Left lobe of liver (tissue), 2 donors: ENCODE measurements around the gene ACTRT2. TPM values are rescaled to one million over a fixed set of nuclear protein-coding genes. Genes with fewer than 3 reads are reported as not detected.

Source experiments
- ATAC-seq: fragments of 200-7000 bp; cut with Tn5 transposase; one replicate; pipeline ENCODE4 v1.9.1; 2020; ENCODE audit warnings: mild to moderate bottlenecking, moderate library complexity
- DNase-seq: peaks from one replicate; pipeline ENCODE4 v3.0.0-alpha.2; 2020; ENCODE audit warnings: low spot score
- total RNA-seq: library from RNA; stranded (reverse); gene quantifications from one replicate; pipeline ENCODE4 v1.2.1, GENCODE V29; 2021
- donor health status: DM: no; HTN: no; CAD: no; lungs with moderate emphysema.
- donor health status: DM: no; HTN: yes; CAD: no.

ACTRT2 gene
- total RNA-seq, 1 donor from 2014 or later, result not detected

- DNase-seq, result no peak
- no peak for ATAC-seq
Measured at GRCh38 chr1:3015744-3016143, 5.5 kb upstream of the ACTRT2 start.

DNA sequence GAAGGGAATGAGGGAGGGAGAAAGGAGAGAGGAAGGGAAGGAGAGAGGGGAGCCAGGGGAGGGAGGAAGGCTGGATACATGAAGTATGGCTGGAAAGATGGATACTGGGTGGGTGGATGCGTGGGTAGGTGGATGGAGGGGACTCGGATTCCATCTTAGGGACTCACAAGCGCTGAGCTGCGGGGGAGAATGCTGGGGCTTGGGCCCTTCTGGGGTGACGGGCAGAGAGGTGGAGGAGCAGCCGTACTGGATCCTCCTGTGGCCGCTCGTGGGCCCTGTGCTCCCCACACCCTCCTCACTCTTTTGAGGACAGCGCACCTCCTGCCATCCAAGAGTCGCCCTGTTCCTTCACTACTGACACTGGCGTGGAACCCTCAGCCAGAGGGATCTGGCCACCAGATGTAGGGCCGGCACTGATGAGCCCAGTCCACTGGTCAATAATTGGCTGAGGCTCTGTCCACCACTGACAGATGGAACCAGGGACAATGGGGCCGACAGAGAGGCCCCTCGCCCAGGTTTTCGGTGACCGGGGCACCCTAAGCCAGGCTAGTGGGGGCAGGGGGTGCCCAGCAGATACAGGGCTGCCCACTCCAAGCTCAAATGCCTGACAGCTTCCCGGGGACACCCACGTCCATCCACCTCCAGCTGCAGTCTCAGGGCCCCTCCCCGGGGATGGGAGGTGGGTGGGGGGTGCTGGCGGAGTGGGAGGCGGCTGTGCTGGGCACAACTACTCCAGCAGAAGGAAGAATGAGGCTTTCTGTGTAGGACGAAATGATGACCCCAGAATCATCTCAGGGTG lies 4.4 kb upstream of the ACTRT2 start:
- DNase-seq, result no peak
- no peak for ATAC-seq

GRCh38 chr1:3017440-3018050 lies 3.7 kb upstream of the ACTRT2 start:
- DNase-seq, result peak; percentile 21
- ATAC-seq, result no peak

- DNase-seq, result no peak
Measured at GRCh38 chr1:3018051-3018471, 3.2 kb upstream of the ACTRT2 start.

DNA sequence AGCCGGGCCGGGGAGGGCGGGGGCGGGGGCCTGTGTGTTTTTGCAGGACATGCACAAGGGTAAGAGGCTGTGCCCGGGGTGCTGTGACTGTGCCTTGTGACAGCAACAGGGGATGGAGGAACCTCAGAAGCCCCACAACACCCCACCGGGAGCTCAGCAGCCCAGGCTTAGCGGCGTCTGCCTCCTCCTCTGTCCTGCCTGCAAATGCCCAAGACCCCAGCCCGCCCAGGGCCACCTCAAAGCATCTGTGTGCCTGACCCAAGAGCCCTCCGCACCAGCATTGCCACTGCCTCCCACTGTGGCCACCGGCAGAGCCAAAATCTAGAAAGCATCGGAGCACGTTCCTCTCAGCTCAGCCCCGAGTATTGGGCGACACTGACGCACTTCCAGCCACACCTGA lies 2.7 kb upstream of the ACTRT2 start:
- DNase-seq (no peak), ATAC-seq (no peak)

More at GRCh38 chr1:3018051-3018471, 3.2 kb upstream of the ACTRT2 start:
- ATAC-seq, result no peak

GRCh38 chr1:3019007-3019515 lies 2.2 kb upstream of the ACTRT2 start:
- ATAC-seq (peak; percentile 34), DNase-seq (no peak)

DNA sequence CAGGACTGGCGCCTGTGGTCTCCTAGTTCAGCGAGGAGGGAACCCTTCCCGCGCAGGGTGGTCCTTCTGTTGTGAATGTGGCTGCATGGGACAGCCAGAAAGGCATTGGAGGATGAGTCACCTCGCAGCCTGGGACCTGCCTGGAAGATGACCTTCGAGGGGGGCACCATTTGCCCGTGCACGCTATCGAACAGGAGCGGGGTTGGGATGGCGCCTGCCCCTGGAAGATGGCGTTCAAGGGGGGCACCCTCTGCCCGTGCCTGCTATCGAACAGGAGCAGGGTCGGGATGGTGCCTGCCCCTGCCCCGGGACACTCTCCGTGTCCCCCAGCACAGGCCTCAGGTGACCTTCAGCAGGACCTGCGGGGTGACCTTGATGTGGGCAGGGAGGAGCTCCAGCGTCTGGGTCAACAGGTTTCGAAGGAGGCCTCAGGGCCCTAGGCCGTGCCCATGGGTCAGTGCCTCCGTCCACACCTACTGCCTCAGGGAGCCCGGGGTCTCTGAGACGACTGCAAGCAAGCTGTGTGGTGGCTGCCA lies 1.7 kb upstream of the ACTRT2 start:
- no peak for ATAC-seq

GRCh38 chr1:3020263-3020909 lies 881 bp upstream of the ACTRT2 start:
- no peak for DNase-seq
- ATAC-seq, result no peak

More for the DNA sequence above, 1.7 kb upstream of the ACTRT2 start:
- DNase-seq, result no peak

GRCh38 chr1:3021801-3022401 lies 634 bp downstream of the ACTRT2 start:
- no peak for ATAC-seq
- DNase-seq, result no peak

- no peak for DNase-seq
- ATAC-seq, result no peak
Measured at GRCh38 chr1:3022511-3022973, 1.3 kb downstream of the ACTRT2 start.

DNA sequence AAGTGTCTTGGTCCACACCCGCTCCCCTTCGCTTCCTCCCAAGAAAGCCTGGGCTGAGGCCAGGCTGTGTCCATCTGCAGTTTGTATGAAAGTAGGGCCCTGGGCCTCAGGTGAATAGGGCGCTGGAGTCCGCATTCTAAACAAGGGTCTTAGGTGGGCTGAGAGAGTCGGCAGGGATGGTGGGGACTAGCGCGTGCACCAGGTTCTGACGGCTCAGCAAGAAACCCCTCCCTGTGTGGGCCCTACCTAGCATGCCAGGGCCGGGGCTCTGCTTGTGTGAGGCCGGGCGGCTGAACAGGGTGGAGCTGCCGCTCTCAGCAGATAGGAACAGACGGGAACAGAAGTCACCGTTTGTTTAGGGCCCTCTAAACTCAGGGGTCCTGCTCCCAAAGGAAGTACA lies 1.7 kb downstream of the ACTRT2 start:
- DNase-seq (no peak), ATAC-seq (no peak)

GRCh38 chr1:3024019-3024418 lies 2.8 kb downstream of the ACTRT2 start:
- no peak for ATAC-seq
- DNase-seq, result no peak

DNA sequence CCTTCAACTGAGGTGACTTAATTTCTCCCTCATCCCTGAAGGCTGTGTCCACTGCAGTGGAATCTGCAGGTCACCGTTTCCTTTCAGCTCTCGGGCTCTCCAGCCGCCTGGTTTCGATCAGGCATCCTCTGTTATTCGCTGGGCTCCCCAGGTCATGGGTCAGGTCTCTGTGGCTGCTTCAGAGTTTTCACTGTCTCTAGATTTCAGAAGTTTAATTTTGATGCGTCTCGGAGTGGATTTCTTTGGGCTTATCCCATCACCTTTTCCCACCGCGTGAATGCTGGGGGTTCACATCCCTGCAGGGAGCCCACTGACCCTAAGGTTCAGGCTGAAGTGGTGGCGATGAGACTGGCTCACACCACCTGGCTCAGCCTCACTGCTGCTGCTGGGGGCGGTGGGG lies 3.3 kb downstream of the ACTRT2 start:
- DNase-seq (no peak), ATAC-seq (no peak)

GRCh38 chr1:3026124-3026523 lies 4.9 kb downstream of the ACTRT2 start:
- DNase-seq (no peak), ATAC-seq (no peak)

DNA sequence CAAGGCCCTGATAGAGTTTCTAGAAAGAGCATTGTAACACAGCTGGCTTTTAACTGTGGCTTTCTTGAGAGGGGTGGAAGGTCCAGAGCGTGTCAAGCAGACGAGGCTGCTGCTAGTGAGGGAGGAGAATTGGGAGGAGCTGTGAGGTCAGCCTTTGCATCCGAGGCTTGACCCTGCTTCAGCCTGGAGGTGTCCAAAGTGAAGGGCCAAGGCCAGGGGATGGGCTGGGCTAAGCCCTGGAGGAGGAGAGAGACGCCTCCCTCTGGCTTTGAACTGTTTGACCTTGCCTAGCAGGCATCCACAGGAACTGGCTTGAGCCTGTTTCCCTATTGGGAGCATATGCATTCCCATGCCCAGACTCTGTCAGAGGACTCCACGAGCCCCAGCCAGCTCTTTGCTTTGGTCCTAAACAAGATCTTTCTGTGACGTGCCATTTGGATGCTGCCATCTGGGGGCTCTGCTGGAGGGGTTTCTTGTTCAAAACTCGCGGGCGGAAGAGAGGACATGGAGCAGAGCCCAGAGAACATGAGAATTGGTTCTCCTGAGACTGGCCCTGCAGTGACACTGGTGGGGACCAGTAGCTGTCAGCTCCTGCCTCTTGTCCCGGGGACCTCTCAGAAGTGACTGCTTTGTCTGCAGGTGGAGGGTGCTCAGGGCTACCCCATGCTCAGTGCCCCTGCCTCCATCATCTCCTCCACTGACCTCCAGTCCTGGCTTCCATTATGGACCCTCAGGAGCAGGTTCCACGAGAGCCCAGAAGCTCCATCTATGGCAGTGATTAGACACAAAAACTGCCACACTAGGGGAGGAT lies 5.5 kb downstream of the ACTRT2 start:
- DNase-seq (no peak), ATAC-seq (no peak)

DNA sequence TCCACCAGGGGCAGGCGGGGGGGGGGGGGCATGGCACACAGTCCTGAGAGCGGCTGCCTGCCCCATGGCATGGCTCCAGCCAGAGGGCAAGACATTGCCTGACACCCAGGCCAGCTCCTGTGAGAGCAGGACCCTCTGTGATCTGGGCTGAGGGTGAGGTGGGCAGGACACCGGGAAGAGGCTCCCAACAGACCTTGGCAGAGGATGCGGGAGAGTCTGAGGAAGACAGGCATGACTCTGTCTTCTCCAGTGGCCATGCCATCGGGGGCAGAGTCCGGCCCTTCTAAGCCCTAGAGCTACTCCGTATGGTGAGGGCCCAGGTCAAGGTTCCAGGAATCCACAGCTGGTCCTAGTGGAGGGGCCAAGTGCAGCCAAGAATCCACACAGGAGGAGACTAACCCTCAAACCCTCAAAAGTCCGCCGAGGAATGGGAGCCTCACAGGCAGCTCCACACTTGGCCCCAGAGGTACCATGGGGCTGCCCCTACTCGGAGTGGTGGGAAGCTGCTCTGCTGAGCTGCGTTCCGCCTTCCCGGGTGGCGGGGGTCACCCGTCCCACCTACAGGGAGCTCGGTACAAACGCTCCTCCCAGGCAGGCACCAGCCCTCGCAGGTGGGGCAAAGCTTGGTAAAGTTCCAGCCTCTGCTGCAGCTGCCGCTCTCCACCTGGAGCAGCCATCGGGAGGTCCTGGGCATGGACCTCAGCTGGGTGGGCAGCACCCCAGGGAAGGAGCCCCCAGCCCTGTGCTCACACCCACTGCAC lies 6.5 kb downstream of the ACTRT2 start:
- ATAC-seq, result no peak
- DNase-seq, result no peak

DNA sequence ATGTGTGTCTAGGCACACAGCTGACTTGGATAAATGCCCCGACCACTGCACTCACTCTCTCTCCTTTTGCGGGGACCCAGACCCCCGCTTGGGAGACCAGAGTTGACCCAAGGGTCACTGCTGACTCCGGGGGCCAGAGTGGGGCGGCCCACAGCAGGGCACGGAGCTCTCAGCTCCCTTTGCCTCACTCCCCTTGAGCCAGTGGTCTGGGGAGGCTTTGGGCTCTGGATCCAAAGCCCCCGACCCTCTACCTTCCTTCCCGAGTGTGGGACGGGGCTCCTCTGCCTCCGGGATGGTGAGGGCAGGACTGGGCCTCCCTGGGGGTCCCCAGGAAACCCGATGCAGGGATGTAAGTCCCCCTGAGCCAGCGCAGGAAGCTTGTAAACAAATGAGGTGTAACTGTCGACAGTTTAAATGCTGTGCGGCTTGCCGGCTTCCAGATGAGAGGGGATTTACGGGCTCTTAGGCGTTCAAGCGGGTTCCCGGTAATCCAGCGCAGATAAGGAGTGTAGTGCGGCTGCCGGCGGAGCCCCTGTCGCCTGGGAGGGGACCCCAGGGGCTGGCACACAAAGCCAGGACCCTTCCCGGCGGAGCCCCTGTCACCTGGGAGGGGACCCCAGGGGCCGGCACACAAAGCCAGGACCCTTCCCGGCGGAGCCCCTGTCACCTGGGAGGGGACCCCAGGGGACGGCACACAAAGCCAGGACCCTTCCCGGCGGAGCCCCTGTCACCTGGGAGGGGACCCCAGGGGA lies 7.4 kb downstream of the ACTRT2 start:
- ATAC-seq (no peak), DNase-seq (no peak)

DNA sequence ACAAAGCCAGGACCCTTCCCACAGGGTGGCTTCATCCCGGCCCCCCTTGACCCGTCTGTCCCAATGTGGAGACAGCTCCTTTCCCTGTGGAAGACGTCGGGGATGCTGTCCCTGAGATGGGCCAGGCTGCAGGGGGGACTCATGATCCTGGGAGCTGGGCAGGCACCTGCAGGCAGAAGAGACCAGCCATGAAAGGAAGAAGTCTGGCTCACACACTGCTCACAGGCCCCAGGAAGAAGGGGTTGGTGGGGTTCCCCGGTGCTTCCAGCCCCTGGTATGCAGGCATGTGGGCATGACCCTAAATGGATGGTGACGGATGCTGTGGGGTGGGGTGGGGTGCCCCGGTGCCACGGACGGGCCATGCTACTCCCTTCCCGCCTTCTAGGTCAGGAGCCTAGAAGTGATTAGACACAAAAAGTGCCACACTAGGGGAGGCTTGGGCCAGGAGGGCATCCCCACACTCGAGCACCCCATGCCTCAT lies 8.3 kb downstream of the ACTRT2 start:
- ATAC-seq, result no peak
- no peak for DNase-seq
